Epithelial cell of esophagus (primary cell): ENCODE data around the gene NR3C1.

Experiments
- DNase-seq: peaks from one replicate; pipeline ENCODE4 v3.0.0; 2010; ENCODE audit warnings: low read depth
- H3K4me3 ChIP-seq: 2 replicates; pipeline ENCODE4 v1.5.1; 2011; ENCODE audit warnings: mild to moderate bottlenecking, low read length, control low read depth
- CTCF ChIP-seq: IDR thresholded peaks from 2 replicates; pipeline ENCODE4 v1.5.1; 2011; ENCODE audit warnings: low read depth, mild to moderate bottlenecking, low read length, control low read depth, inconsistent platforms; ENCODE audit not compliant: insufficient read depth; ENCODE audit errors: missing control alignments

The NR3C1 gene

GRCh38 chr5:143267186-143267585, 136.3 kb downstream of the NR3C1 start:
- DNase-seq = no peak
- H3K4me3 ChIP-seq = no peak overlapping the region
- TF ChIP-seq CTCF = no peak

GRCh38 chr5:143265995-143266394, 137.5 kb downstream of the NR3C1 start:
- no peak for TF ChIP-seq CTCF
- DNase-seq = no peak
- no peak overlapping the region for H3K4me3 ChIP-seq

GRCh38 chr5:143263272-143263810, 140.1 kb downstream of the NR3C1 start:
- no peak for DNase-seq

GRCh38 chr5:143262393-143263174, 140.9 kb downstream of the NR3C1 start:
- DNase-seq = peak; percentile 84
- H3K4me3 ChIP-seq = no peak overlapping the region
- TF ChIP-seq CTCF = no peak

More at GRCh38 chr5:143263272-143263810, 140.1 kb downstream of the NR3C1 start:
- no peak for TF ChIP-seq CTCF
- no peak overlapping the region for H3K4me3 ChIP-seq

- no peak for TF ChIP-seq CTCF
- DNase-seq = peak; percentile 95
- H3K4me3 ChIP-seq = no peak overlapping the region
Observed at GRCh38 chr5:143261748-143262392, 141.6 kb downstream of the NR3C1 start.

GRCh38 chr5:143259254-143259605, 144.3 kb downstream of the NR3C1 start:
- no peak overlapping the region for H3K4me3 ChIP-seq
- no peak for DNase-seq
- TF ChIP-seq CTCF = no peak
